GM18951 (cell line): ENCODE measurements around the gene CASTOR2.
"Not testable (repeated sequence)": the region's sequence is repeated elsewhere in the genome, so short reads cannot be mapped to it uniquely, and the experiment has no call there.

Source experiments
- POLR2A ChIP-seq: IDR thresholded peaks from 4 replicates; pipeline ENCODE4 v1.6.1; 2011; ENCODE audit warnings: mild to moderate bottlenecking; ENCODE audit not compliant: insufficient read length, insufficient read depth; ENCODE audit errors: extremely low read depth
- in situ Hi-C: fragments of 300-500 bp; cut with MboI; formaldehyde crosslinking; loops from one replicate; pipeline ENCODE4 v1.12.0; 2022; ENCODE audit warnings: low sequenced_read_pairs, mixed read lengths, inconsistent platforms; ENCODE audit not compliant: unreplicated experiment

Gene CASTOR2

GRCh38 chr7:74993121-74993520 lies 28.6 kb downstream of the CASTOR2 start:
- in situ Hi-C loops: loop anchor here (25.0 kb wide), 1 partner anchor 219 kb away; no protein-coding TSS in a partner anchor

GRCh38 chr7:74994869-74995543 lies 30.5 kb downstream of the CASTOR2 start:
- in situ Hi-C loops: loop anchor here (25.0 kb wide), 1 partner anchor 217 kb away; no protein-coding TSS in a partner anchor

More at GRCh38 chr7:74993121-74993520, 28.6 kb downstream of the CASTOR2 start:
- no peak for TF ChIP-seq POLR2A

GRCh38 chr7:74996361-74996760 lies 31.9 kb downstream of the CASTOR2 start:
- in situ Hi-C loops: loop anchor here (25.0 kb wide), 1 partner anchor 216 kb away; no protein-coding TSS in a partner anchor

GRCh38 chr7:74997811-74998210 lies 33.3 kb downstream of the CASTOR2 start:
- in situ Hi-C loops: loop anchor here (25.0 kb wide), 1 partner anchor 214 kb away; no protein-coding TSS in a partner anchor

- in situ Hi-C loops: not testable (repeated sequence)
These were observed 36.9 kb downstream of the CASTOR2 start for GRCh38 chr7:75001356-75001755.

GRCh38 chr7:75010036-75010435 lies 45.5 kb downstream of the CASTOR2 start:
- in situ Hi-C loops: no loop called here

GRCh38 chr7:75017832-75018231 lies 53.3 kb downstream of the CASTOR2 start:
- in situ Hi-C loops: no loop called here
- TF ChIP-seq POLR2A: no peak

More at GRCh38 chr7:75010036-75010435, 45.5 kb downstream of the CASTOR2 start:
- no peak for TF ChIP-seq POLR2A

GRCh38 chr7:75018570-75019364 lies 54.3 kb downstream of the CASTOR2 start:
- no peak for TF ChIP-seq POLR2A
- in situ Hi-C loops: no loop called here

- in situ Hi-C loops: no loop called here
- no peak for TF ChIP-seq POLR2A
These were observed 55.3 kb downstream of the CASTOR2 start for GRCh38 chr7:75019800-75020199.

GRCh38 chr7:75024922-75025321 lies 60.4 kb downstream of the CASTOR2 start:
- no peak for TF ChIP-seq POLR2A
- in situ Hi-C loops: no loop called here

GRCh38 chr7:75028299-75028698 lies 63.8 kb downstream of the CASTOR2 start:
- TF ChIP-seq POLR2A: no peak
- in situ Hi-C loops: no loop called here

GRCh38 chr7:75033064-75033463 lies 68.6 kb downstream of the CASTOR2 start:
- no peak for TF ChIP-seq POLR2A
- in situ Hi-C loops: no loop called here

GRCh38 chr7:75033826-75034225 lies 69.3 kb downstream of the CASTOR2 start:
- in situ Hi-C loops: no loop called here
- TF ChIP-seq POLR2A: no peak

- TF ChIP-seq POLR2A: no peak
- in situ Hi-C loops: no loop called here
These were observed 74.0 kb downstream of the CASTOR2 start for GRCh38 chr7:75038508-75038907.

- no peak for TF ChIP-seq POLR2A
- in situ Hi-C loops: no loop called here
These were observed 74.7 kb downstream of the CASTOR2 start for GRCh38 chr7:75039166-75039565.
